ENCODE results near the gene CYP4B1.
"Not testable (repeated sequence)": the region's sequence is repeated elsewhere in the genome, so short reads cannot be mapped to it uniquely, and the experiment has no call there.

Gene CYP4B1

GRCh38 chr1:46769028-46769740 is 29.7 kb upstream of the CYP4B1 start:
- TF ChIP-seq, protein P1, sequence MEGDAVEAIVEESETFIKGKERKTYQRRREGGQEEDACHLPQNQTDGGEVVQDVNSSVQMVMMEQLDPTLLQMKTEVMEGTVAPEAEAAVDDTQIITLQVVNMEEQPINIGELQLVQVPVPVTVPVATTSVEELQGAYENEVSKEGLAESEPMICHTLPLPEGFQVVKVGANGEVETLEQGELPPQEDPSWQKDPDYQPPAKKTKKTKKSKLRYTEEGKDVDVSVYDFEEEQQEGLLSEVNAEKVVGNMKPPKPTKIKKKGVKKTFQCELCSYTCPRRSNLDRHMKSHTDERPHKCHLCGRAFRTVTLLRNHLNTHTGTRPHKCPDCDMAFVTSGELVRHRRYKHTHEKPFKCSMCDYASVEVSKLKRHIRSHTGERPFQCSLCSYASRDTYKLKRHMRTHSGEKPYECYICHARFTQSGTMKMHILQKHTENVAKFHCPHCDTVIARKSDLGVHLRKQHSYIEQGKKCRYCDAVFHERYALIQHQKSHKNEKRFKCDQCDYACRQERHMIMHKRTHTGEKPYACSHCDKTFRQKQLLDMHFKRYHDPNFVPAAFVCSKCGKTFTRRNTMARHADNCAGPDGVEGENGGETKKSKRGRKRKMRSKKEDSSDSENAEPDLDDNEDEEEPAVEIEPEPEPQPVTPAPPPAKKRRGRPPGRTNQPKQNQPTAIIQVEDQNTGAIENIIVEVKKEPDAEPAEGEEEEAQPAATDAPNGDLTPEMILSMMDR (conservative IDR thresholded peaks at IDR 0.05; ENCODE audit: low read depth, low read length), result no peak
- no peak for DNase-seq (ENCODE audit: low read depth)
- H3K4me3 ChIP-seq (ENCODE audit: low read length), result no peak overlapping the region

GRCh38 chr1:46770541-46770940 is 28.3 kb upstream of the CYP4B1 start:
- TF ChIP-seq, protein P1 (conservative IDR thresholded peaks at IDR 0.05; ENCODE audit: low read depth, low read length), result no peak
- H3K4me3 ChIP-seq (ENCODE audit: low read length), result no peak overlapping the region
- no peak for DNase-seq (ENCODE audit: low read depth)

GRCh38 chr1:46772571-46772970 is 26.3 kb upstream of the CYP4B1 start:
- no peak overlapping the region for H3K4me3 ChIP-seq (ENCODE audit: low read length)
- DNase-seq (ENCODE audit: low read depth), result no peak
- TF ChIP-seq, protein P1 (conservative IDR thresholded peaks at IDR 0.05; ENCODE audit: low read depth, low read length), result no peak

DNA sequence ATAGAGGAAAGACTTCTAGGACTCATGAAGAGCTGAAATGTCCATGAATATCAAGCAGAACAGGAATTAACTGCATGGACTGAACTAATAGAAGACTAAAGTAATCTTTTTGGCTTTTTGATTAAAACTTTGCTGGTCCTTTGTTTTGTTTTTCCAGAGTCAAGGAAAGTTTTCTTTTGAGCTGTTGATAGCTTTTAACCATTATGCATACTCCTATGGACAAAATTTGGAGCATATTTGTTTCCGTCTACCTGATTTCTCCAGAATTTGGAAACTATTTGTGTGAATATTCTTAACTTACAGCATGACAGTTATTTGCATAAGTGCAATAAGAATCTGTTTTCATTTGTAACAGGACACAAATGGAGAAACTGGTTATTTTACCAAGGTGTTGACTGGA is 24.5 kb upstream of the CYP4B1 start:
- TF ChIP-seq, protein P1 (conservative IDR thresholded peaks at IDR 0.05; ENCODE audit: low read depth, low read length), result no peak
- no peak overlapping the region for H3K4me3 ChIP-seq (ENCODE audit: low read length)
- DNase-seq (ENCODE audit: low read depth), result no peak

GRCh38 chr1:46778456-46778855 is 20.4 kb upstream of the CYP4B1 start:
- not testable (repeated sequence) for H3K4me3 ChIP-seq (ENCODE audit: low read length); DNase-seq (ENCODE audit: low read depth)

- TF ChIP-seq, protein P1 (conservative IDR thresholded peaks at IDR 0.05; ENCODE audit: low read depth, low read length), result no peak
- H3K4me3 ChIP-seq (ENCODE audit: low read length), result no peak overlapping the region
- no peak for DNase-seq (ENCODE audit: low read depth)
Observed at GRCh38 chr1:46784666-46785065, 14.2 kb upstream of the CYP4B1 start.

- H3K4me3 ChIP-seq (ENCODE audit: low read length); DNase-seq (ENCODE audit: low read depth): not testable (repeated sequence)
Observed at GRCh38 chr1:46788634-46789033, 10.2 kb upstream of the CYP4B1 start.

DNA sequence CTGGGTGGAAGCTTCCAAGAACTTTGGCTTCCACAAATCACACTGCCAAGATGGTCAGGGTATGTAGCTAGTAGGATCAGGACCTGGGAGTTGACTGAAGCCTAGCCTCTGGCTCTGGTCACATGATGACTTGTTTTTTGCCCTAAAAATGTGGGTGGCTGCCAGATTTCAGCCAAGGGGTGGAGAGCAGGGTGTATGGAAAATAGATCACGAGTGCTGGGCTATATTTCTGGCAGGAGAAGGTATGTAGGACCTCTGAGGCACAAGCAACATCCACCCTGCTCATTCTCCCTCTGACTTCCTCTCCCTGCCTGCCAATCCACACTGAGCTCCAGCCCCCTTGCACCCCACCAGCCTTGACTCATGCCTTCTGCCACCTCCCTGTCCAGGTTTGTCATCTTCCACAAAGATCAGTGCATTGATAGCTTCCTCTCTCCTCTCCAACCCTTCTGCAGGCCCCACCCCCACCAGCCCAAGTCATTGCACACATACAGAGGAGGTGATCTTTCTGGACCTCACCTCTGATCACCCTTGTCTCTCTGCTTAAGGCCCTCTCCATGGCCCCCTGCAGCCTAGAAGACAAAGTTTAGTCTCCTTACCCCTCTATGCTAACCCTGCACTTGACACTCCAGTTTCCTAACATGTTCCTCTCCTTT is 8.3 kb upstream of the CYP4B1 start:
- DNase-seq (ENCODE audit: low read depth), result no peak
- TF ChIP-seq, protein P1 (conservative IDR thresholded peaks at IDR 0.05; ENCODE audit: low read depth, low read length), result no peak
- H3K4me3 ChIP-seq (ENCODE audit: low read length), result no peak overlapping the region

Data from retinal pigment epithelial cell (primary cell).